Measurements from ENCODE around the gene CDK8.
"Not testable (repeated sequence)": the region's sequence is repeated elsewhere in the genome, so short reads cannot be mapped to it uniquely, and the experiment has no call there.

GRCh38 chr13:26252006-26252405 is 1.9 kb upstream of the CDK8 start:
- not testable (repeated sequence) for TF ChIP-seq EZH2phosphoT487 (IDR thresholded peaks at IDR 0.05; ENCODE audit: unreplicated experiment); CTCF (conservative IDR thresholded peaks at IDR 0.05; ENCODE audit: low read depth in 2 of 2); POLR2AphosphoS5 (IDR thresholded peaks at IDR 0.05; ENCODE audit: low read depth); EZH2 (IDR thresholded peaks at IDR 0.05; ENCODE audit: low read depth, unreplicated experiment); CREB1 (CRISPR knock-in tag; IDR thresholded peaks at IDR 0.05; ENCODE audit: low read depth); JUNB (IDR thresholded peaks at IDR 0.05; ENCODE audit: unreplicated experiment); NANOG (IDR thresholded peaks at IDR 0.05; ENCODE audit: borderline replicate concordance); STAT1 (IDR thresholded peaks at IDR 0.05; ENCODE audit: unreplicated experiment); ETS1 (IDR thresholded peaks at IDR 0.05)

Measured in GM23338 (cell line).